Measurements from ENCODE around the gene LY6G6D. TPM values are rescaled to one million over a fixed set of nuclear protein-coding genes. Genes with fewer than 3 reads are reported as not detected.

Gene LY6G6D
- total RNA-seq, 4 donors from 2014 or later: not detected

- H3K27me3 ChIP-seq: no peaks in the 10 kb centered on the region
- WGBS, 2 donors: 65 to 73% methylated on average over 8 of the region's 8 CpGs
- peaks cover 15 to 28% of the 10 kb centered on the region in 2 donors for H3K4me1 ChIP-seq
- no peak for DNase-seq
- no peak overlapping the region for H3K4me3 ChIP-seq (replicated peaks in 1 of 3)
- no peaks in the 10 kb centered on the region for H3K9me3 ChIP-seq
- no peaks in the 10 kb centered on the region for H3K36me3 ChIP-seq
- TF ChIP-seq POLR2A (IDR thresholded peaks at IDR 0.05) (no peak), CTCF (IDR thresholded peaks at IDR 0.05) (no peak)
- intact Hi-C loops (cut with DNase I): no loop called here
- H3K27ac ChIP-seq: no peak overlapping the region
Measured at GRCh38 chr6:31711233-31711632, 3.9 kb upstream of the LY6G6D start.

- no peaks in the 10 kb centered on the region for H3K9me3 ChIP-seq
- TF ChIP-seq CTCF (IDR thresholded peaks at IDR 0.05): no peak
- TF ChIP-seq POLR2A (IDR thresholded peaks at IDR 0.05): no peak
- no peaks in the 10 kb centered on the region for H3K27me3 ChIP-seq
- no peaks in the 10 kb centered on the region for H3K36me3 ChIP-seq
- DNase-seq: no peak
- H3K4me1 ChIP-seq: peaks cover 15 to 29% of the 10 kb centered on the region in 2 donors
- intact Hi-C loops (cut with DNase I): no loop called here
- no peak overlapping the region for H3K27ac ChIP-seq
- WGBS, 2 donors: 87 to 93% methylated on average over 8 of the region's 8 CpGs
- H3K4me3 ChIP-seq (replicated peaks in 1 of 3): no peak overlapping the region
Measured at GRCh38 chr6:31712296-31712695, 2.9 kb upstream of the LY6G6D start.

- TF ChIP-seq POLR2A (IDR thresholded peaks at IDR 0.05) (no peak), CTCF (IDR thresholded peaks at IDR 0.05) (no peak)
- Histone ChIP-seq H3K27ac (peak overlapping the region; percentile 67 to 85 (median 84)), H3K4me3 (replicated peaks in 1 of 3) (no peak overlapping the region), H3K27me3 (no peaks in the 10 kb centered on the region), H3K36me3 (no peaks in the 10 kb centered on the region), H3K9me3 (no peaks in the 10 kb centered on the region), H3K4me1 (peaks cover 22 to 39% of the 10 kb centered on the region in 2 donors)
- DNase-seq: no peak
- intact Hi-C loops (cut with DNase I): no loop called here
- WGBS, 2 donors: 47 to 89% methylated on average over 2 to 4 of the region's 4 CpGs
Measured at GRCh38 chr6:31713465-31713864, 1.7 kb upstream of the LY6G6D start.

- H3K9me3 ChIP-seq: no peaks in the 10 kb centered on the region
- no peaks in the 10 kb centered on the region for H3K27me3 ChIP-seq
- peak overlapping the region; percentile 67 to 85 (median 84) for H3K27ac ChIP-seq
- DNase-seq: peak; percentile 62 to 65
- no peaks in the 10 kb centered on the region for H3K36me3 ChIP-seq
- 17 to 33% methylated on average over 5 of the region's 5 CpGs for WGBS, 2 donors
- peaks cover 29 to 45% of the 10 kb centered on the region in 2 donors for H3K4me1 ChIP-seq
- TF ChIP-seq CTCF (IDR thresholded peaks at IDR 0.05) (no peak), POLR2A (IDR thresholded peaks at IDR 0.05) (no peak)
- intact Hi-C loops (cut with DNase I): no loop called here
- no peak overlapping the region for H3K4me3 ChIP-seq (replicated peaks in 1 of 3)
Measured at GRCh38 chr6:31713991-31714684, 1.0 kb upstream of the LY6G6D start.

GRCh38 chr6:31717499-31718222 lies 2.5 kb downstream of the LY6G6D start:
- Histone ChIP-seq H3K36me3 (no peaks in the 10 kb centered on the region), H3K4me1 (peaks cover 30 to 40% of the 10 kb centered on the region in 2 donors), H3K27me3 (no peaks in the 10 kb centered on the region), H3K9me3 (no peaks in the 10 kb centered on the region), H3K4me3 (replicated peaks in 1 of 3) (no peak overlapping the region), H3K27ac (peak overlapping the region; percentile 59 to 78 (median 69))
- WGBS, 2 donors: 58 to 73% methylated on average over 10 of the region's 10 CpGs
- DNase-seq: no peak
- TF ChIP-seq POLR2A (IDR thresholded peaks at IDR 0.05) (no peak), CTCF (IDR thresholded peaks at IDR 0.05) (peak in 1 of 6 experiments; percentile 19)
- intact Hi-C loops (cut with DNase I): no loop called here
